NOMO-1 treated with DMSO at 0.1 percent for 48 hours (cell line): ENCODE measurements around the gene CERS6.

Experiments used
- DNase-seq: peaks from one replicate; lab custom pipeline; 2025; ENCODE audit not compliant: unreplicated experiment; lab: John Stamatoyannopoulos, UW

Gene CERS6

GRCh38 chr2:168819050-168819715 is 363.1 kb downstream of the CERS6 start:
- DNase-seq, result no peak

DNA sequence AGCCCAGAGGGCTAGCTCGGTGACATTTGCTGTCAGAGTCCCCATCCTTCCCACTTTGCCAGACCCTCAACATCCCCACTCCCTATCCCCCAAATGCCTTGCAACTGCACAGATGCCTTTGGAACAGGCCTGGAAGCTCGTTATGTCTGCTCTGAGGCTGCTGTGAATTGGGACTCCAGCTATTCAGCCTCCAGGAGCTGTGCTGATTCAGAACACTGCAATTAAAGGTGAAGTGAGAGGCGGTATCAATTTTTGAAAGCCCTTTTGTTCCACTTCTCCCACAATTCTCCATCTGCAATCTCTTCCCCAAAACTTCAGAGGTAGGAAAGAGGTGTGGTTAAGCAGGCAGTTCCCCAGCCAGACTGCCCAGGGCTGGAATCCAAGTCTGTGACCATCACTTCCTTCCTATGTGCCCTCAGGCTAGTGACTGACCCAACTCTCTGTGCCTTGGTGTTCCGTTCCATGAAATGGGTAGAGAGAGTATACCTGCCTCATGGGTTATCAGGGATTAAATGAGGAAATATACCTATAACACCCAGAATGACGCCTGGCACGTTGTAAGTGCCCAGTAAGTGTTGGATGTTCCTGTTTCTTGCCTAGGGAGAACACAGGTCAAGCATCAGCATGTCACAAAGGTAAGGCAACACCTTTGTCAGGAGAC is 363.9 kb downstream of the CERS6 start:
- no peak for DNase-seq

DNA sequence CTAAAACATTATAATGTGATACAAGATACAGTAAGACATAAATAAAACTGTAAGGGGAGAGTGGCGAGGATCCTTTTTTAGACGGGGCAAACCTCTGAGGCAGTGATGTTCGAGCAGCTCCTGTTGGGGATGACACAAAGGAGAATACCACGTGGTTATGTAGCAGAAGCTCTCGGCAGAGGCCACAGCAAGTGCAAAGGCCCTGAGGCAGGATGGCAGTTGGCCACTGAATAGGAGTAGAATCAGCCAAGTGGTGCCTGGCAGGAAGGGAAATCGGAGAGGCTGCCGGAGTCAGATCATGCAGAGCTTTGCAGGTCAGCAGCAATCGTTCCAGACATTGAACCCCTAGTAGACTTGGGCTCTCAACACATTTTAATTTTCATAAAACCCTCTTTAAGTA is 365.5 kb downstream of the CERS6 start:
- DNase-seq, result no peak

DNA sequence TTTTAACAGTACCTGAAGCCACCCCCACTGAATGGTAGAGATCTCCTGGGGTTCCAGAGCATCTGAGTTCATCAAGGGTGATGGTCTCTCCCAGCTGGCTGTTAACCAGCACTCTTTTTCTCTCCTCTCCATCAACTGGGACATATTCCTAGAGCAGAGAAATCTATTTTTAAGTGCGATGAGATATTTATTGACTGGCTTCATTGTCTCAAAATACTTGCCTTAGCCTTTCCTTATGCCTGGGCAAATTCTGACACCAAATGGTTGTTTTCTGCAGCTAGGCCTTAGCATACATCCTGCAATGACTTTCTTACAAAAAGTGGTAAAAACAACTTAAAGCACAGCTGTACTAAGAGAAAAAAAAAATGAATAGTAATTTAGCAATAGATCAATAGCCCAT is 365.9 kb downstream of the CERS6 start:
- DNase-seq, result no peak
